HS-27A (cell line): ENCODE data around the gene KRT28.
"Not testable (repeated sequence)": the region's sequence is repeated elsewhere in the genome, so short reads cannot be mapped to it uniquely, and the experiment has no call there.

Experiments
- DNase-seq: peaks from one replicate; pipeline ENCODE4 v3.0.0-alpha.2; 2012; ENCODE audit warnings: low read depth, missing footprints

The KRT28 gene

GRCh38 chr17:40779181-40779909, 20.4 kb downstream of the KRT28 start:
- DNase-seq: no peak

GRCh38 chr17:40778461-40778860, 21.3 kb downstream of the KRT28 start:
- no peak for DNase-seq

- no peak for DNase-seq
Observed at GRCh38 chr17:40777971-40778370, 21.8 kb downstream of the KRT28 start.

DNA sequence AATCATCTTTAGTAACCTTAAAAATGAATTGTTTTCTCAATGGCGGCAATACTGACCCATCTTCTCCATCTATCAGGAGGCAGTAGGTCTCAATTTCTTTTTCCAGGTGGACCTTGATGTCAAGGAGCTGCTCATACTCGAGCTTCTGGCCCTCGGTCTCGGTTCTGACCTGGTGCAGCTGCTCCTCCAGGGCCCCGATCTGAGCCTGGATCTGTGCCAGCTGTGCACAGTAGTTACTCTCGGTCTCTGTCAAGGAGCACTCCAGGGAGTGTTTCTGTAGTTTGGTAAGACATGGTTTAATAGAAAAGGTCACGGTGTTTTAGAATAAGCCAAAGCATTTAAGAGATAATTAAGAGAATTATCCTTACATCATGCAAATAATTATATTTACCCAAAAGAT, 22.3 kb downstream of the KRT28 start:
- no peak for DNase-seq

GRCh38 chr17:40775945-40776344, 23.8 kb downstream of the KRT28 start:
- DNase-seq: no peak

- no peak for DNase-seq
Observed at GRCh38 chr17:40772101-40772500, 27.7 kb downstream of the KRT28 start, which contains the start of gene KRT26. KRT26 (minus strand) TSS chr17:40772201; CDS start chr17:40772113, 88 bp downstream.

DNA sequence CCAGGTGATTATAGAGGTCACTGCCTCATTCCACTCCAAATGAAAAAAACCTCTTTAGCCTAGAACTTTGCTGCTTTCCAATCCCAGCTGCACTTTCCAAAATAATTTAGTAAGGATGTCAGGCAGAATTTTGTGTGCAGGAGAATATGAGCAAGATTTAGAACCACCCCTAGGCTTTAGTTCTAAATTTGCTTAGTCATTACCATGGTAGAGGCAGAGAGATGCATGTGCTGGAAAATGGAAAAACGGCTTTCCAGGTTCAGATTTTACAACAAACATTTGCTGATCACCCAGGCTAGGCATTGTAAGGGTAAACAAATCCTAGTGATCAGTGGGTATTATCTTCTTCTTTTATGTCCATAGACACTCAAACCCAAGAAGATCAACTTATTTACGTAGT, 34.1 kb downstream of the KRT28 start:
- DNase-seq: no peak

- no peak for DNase-seq
Observed at GRCh38 chr17:40763752-40764151, 36.0 kb downstream of the KRT28 start.

GRCh38 chr17:40760105-40761016, 39.4 kb downstream of the KRT28 start:
- no peak for DNase-seq

DNA sequence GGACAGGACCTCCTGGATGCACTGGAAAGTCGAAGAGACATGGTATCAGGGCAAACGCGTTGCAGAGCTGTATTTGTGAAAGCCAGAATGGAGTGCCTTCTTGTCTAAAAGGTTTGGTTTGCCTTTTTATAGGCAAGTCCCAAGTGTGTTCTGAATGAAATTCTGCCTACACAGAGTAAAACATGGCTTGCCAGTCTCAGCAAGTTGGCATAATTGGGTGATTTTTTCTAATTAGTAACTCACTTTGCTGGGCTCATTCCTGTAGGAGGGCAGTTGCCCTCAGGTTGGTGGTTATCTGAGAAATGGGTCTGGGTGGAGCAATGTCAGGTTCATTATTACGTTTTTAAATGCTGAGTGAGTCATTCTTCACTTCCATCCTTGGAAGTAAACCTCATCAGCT, 44.5 kb downstream of the KRT28 start, which contains the start of gene KRT25:
Gene KRT25, minus strand, starts transcription at position 101 of the 400 bp plus-strand sequence. Its CDS starts 60 bp downstream, at position 41.
- DNase-seq: no peak

DNA sequence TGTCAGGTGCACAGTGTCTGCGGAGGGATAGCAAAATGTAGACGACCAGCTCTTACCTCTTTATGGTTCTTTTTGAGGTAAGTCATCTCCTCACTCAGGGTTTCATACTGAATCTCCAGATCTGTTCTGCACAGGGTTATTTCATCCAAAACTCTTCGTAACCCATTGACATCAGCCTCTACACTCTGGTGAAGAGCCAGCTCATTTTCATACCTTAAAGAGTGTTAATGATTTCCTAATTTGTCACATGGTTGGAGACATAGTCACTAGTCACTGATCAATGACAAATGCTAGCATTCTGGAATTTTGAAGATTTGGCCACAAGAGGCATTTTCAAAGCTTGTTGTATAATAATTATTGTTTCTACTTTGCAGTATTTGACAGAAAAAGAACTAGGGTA, 46.0 kb downstream of the KRT28 start:
- no peak for DNase-seq

- no peak for DNase-seq
Observed at GRCh38 chr17:40751065-40751464, 48.7 kb downstream of the KRT28 start.

- DNase-seq: no peak
Observed at GRCh38 chr17:40750391-40750790, 49.4 kb downstream of the KRT28 start.

GRCh38 chr17:40748666-40749065, 51.1 kb downstream of the KRT28 start:
- DNase-seq: not testable (repeated sequence)
